ENCODE data around the gene KLF16.

Gene KLF16

GRCh38 chr19:1866693-1867348, 3.4 kb upstream of the KLF16 start:
- no peak for DNase-seq

DNA sequence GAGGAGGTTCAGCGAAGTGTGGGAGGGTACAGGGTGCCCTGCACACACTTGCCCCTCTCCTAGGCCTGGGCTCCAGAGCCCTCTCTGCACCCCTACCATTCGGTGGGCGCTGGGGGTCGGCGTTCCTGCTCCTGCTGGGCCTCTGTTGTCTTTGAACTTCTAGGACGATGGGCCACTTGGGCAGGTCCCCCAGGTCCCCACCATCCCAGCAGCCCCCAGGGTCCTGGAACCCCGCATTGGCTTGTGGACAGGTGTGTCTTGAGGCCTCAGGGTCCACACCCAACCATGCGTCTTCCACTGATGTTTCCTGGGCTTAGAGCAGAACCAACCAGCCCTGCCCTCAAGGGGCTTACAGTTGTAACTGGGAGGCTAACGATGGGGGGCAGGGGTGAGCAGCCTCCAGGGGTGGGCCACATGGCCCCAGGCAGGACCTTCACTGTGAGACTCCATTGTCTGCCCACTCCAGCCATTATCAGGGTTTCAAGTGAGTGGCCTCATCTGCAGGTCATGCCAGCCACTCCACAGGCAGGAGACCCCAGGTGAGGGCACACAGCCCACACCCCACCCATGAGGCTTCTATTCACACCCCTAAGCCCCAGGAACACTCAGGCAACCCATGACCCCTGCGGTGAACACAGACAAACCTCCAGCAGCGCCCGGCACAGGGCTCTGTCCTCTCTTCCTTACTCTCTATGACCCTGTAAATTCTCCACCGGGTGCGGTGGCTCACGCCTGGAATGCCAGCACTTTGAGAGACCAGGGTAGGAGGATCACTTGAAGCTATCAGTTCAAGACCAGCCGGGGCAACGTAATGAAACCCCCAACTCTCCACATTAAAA, 2.0 kb upstream of the KLF16 start:
- no peak for DNase-seq

DNA sequence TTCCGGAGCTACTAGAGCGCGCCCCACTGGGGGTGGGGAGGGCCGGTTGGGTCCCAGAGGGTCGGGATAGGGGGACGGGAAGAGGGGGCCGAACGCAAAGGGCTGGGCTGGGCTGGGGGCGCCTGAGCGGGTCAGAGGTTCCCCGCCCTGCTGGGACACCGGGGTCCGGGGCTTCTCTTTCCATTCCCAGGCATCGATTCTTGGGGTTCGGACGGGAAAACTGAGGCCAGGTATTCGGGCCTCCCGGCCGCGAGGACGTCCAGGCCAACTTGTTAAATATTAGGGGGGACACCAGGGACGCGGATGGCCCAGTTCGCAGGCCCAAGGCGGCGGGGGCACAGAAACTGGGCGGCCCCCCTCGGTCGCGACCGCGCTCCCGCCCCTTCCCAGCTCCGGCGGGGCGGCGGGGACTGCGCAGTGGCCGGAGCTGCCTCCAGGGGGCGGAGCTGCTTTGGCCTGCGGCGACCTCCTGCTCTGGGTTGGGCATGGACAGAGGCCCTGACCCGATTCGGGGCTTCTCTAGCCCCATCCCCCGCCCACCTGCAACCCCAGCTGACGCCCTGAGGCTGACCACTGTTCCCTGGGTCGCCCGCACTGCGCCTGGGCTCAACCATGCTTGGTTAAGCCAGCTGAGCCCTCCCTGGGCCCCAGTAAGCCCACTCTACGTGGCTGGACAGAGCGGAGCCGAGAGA, 1.2 kb upstream of the KLF16 start:
- DNase-seq: peak; percentile 30

DNA sequence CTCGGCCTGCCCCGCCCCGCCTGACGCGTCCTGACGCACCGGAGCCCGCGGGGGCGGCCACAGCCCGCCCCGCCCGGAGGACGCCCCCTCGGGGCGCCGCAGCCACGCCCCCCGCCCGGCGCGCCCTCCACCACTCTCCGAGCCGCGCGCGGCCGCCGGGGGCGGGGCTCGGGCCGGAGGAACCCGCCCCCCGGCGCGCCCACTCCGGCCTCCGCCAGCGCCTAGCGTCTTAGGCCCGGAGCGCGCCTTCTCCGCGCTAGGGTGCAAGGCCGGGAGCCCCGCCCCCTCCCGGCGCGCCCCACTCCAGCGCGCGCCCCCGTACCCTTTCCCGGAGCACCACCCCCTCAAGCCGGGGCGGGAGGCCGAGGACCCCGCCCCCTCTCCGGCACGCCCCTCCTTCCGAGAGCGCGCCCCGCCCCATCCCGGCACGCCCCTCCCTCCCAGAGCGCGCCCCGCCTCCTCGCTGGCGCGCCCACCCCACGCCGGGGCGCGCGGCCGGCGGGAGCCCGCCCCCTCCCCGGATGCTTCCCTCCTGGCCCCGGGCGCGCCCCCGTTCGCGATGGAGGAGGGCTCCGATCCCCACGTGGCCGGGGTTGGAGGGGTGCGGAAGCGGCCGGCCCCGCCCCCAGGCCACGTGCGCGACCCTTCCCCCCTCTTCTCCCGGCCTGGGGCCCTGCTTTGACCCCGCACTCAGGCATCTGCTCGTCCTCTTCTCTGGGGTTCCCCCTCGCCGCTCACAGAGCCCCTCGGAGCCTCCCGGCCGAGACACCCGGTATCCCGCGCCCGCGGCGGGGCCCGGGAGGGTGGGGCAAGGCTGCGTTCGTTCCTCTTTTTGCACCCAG, 480 bp upstream of the KLF16 start:
- peak; percentile 94 for DNase-seq

DNA sequence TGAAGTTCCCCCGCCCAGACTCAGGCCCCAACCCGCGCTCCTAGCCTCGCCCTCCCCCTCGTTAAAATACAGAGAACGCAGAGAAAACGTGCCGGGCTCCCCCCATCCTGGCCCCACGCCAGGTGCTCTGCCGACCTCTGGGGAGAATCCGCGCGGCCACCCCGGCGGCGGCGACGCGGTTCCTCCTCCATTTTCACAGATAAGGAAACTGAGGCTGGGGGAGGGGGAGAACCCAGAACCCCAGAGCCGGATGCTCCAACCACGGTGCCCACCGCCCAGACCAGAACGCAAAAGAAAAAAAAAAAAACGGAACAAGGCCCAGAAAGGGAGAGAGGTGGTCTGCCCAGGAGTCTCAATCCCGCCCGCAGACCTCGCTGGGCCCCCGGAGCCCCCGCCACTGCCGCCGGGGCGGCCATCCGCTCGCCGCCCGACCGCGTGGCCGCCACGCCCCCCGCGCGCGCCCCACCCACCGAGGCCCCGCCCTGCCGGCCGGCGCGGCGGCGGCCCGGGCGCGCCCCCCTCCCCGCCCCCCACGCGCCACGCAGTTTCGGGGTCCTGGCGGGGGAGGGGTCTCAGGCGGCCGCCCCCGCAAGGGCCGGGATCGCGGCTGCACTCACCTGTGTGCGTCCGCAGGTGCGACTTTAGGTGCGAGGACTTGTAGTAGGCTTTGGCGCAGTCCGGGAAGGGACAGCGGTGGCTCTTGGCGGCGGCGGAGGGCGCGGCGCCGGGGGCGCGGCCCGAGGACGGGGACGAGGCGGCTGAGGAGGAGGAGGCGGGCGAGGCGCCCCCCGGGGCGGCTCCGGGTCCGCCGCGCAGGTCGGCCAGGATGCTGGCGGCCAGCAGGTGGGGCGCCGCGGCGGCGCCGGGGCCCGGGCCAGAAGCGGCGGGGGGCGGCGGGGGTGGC, 703 bp downstream of the KLF16 start:
- DNase-seq: peak; percentile 21

- DNase-seq: no peak
Measured at GRCh38 chr19:1862068-1862423, 1.3 kb downstream of the KLF16 start.

DNA sequence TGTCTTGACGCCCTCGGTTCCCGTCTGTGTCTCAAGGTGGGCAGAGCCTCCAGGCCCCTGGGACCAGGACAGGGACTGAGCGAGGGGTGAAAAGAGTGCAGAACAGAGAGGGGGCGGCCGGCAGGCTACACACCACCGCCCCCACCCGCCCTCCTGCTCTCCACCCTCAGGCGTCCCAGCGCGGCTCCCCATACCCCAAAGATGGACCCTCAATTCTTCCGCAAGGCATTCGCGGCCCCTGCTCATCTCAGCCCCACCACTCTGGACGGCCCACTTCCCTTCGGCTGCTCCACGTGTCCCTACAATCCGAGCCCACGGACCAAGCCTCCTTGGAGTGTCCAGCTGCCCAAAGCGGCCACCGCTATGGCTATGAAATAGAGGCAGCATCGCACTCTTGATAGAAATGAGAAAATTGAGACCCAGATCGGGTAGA, 1.8 kb downstream of the KLF16 start:
- no peak for DNase-seq

- no peak for DNase-seq
Measured at GRCh38 chr19:1860821-1861598, 2.4 kb downstream of the KLF16 start.

GRCh38 chr19:1860042-1860775, 3.2 kb downstream of the KLF16 start:
- peak; percentile 48 for DNase-seq

GRCh38 chr19:1859331-1859781, 4.0 kb downstream of the KLF16 start:
- DNase-seq: no peak

DNA sequence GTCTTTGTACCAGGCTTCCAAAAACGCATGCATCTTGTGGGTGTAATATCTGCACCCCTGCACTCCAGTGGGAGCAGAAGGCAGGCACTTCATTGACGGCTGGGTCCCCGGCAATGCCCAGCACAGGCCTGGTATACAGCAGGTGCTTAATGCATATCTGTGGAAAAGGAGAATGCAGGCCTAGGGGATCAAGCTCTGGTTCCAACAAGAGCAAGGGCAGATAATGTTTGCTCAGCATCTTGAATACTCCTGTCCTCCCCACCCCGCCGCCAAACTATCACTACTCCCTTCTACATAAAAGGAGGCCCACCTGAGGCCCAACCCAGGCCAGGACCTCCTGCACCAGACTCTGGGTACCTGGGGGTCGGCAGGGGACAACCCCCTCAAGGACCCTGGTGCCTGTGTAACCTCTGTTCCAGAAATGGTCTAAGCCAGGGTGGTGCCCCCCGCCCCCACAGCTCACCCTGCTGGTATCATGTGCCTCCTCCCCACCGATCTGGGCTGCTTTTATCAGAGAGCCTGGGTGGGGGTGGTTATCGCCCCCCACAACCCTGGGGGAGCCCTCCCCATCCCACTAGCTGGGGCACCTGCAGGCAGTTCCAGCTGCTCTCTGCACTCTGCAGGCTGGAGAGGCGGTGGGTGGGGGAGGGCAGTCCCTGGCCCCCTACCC, 4.8 kb downstream of the KLF16 start:
- DNase-seq: no peak

GRCh38 chr19:1857648-1858326, 5.6 kb downstream of the KLF16 start:
- DNase-seq: no peak

- DNase-seq: no peak
Measured at GRCh38 chr19:1856698-1857603, 6.4 kb downstream of the KLF16 start.

DNA sequence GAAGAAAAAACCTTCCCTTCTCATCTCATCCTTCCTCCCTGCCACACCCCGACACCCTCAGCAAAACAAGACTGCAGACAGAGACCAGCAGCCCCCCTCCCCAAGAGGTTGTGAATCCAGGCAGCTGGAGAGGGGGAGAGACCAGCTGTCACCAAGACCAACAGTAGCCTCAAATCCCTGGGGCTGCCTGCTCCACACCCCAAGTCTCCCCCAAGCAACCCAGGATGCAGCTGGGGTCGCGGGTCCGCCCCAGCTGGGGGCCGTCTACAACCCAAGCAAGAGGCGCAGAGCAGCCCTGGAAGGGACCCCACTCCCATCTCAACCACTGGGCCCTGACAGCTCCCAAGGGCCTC, 7.1 kb downstream of the KLF16 start:
- DNase-seq: no peak

DNA sequence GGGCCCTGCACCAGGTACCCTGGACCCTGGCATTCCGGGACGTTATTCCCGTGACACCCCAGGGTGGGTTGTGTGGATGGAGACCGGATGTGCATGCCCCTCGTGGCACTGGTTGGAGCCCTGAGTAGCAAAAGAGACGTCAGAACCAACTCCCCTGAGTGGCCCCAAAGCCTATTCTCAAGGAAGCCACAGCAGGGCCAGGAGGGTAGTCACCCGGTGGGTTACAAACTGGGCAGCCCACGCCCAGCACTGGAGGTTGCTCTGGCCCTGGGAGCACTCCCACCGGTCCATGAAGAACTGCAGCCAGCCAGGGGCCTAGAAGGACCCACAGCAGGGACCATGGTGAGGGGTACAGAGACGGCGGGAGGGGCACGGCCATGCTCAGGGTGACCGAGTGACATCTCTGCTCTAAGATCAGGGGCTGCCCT, 7.5 kb downstream of the KLF16 start:
- no peak for DNase-seq

- DNase-seq: peak; percentile 53
Measured at GRCh38 chr19:1855040-1855827, 8.1 kb downstream of the KLF16 start.

GRCh38 chr19:1854542-1855039, 8.8 kb downstream of the KLF16 start:
- no peak for DNase-seq
